WTC11 (cell line): ENCODE measurements around the gene U2SURP. TPM values are rescaled to one million over a fixed set of nuclear protein-coding genes. Genes with fewer than 3 reads are reported as not detected.

Experiments
- ATAC-seq: fragments of 200-7000 bp; cut with Tn5 transposase; 2 replicates; pipeline ENCODE4 v1.10.0; 2021; ENCODE audit warnings: mild to moderate bottlenecking, moderate library complexity
- CTCF ChIA-PET: fragments of 300-600 bp; sonication (Branson Sonifier 250); formaldehyde crosslinking; loops from one replicate; lab custom pipeline; 2021; ENCODE audit warnings: antibody characterized with exemption; lab: Charles Lee
- POLR2A ChIA-PET: fragments of 350-600 bp; sonication (Branson Sonifier 250); formaldehyde crosslinking; loops from one replicate; lab custom pipeline; 2021; ENCODE audit warnings: antibody characterized with exemption; lab: Charles Lee
- DNase-seq: peaks from one replicate; pipeline ENCODE4 v3.0.0; 2021; ENCODE audit warnings: low spot score
- H3K27ac Mint-ChIP-seq: 2 replicates; pipeline ENCODE4 v1.8.0; 2021; ENCODE audit warnings: mixed read lengths
- H3K27me3 Mint-ChIP-seq: 2 replicates; pipeline ENCODE4 v1.8.0; 2021; ENCODE audit warnings: low read depth, mild to moderate bottlenecking, moderate library complexity, mixed read lengths
- H3K36me3 Mint-ChIP-seq: 2 replicates; pipeline ENCODE4 v1.8.0; 2021; ENCODE audit warnings: mixed read lengths
- H3K4me1 Mint-ChIP-seq: 2 replicates; pipeline ENCODE4 v1.8.0; 2022; ENCODE audit warnings: mixed read lengths
- H3K4me3 Mint-ChIP-seq: 2 replicates; pipeline ENCODE4 v1.8.0; 2021; ENCODE audit warnings: mild to moderate bottlenecking, moderate library complexity, mixed read lengths
- H3K9me3 Mint-ChIP-seq: 2 replicates; pipeline ENCODE4 v1.8.0; 2021; ENCODE audit warnings: mixed read lengths
- CTCF ChIP-seq: fragments of 200-600 bp; IDR thresholded peaks from 2 replicates; pipeline ENCODE4 v1.8.0; 2022; ENCODE audit warnings: antibody characterized with exemption
- ETV6 ChIP-seq: sonication (generic); formaldehyde crosslinking; IDR thresholded peaks from 2 replicates; pipeline ENCODE4 v1.8.1; 2022; ENCODE audit warnings: mild to moderate bottlenecking, missing genetic modification reagents
- GTF2I ChIP-seq: fragments of 250-450 bp; sonication (Bioruptor Pico); conservative IDR thresholded peaks from 2 replicates; pipeline ENCODE4 v1.4.0; 2021; ENCODE audit warnings: mild to moderate bottlenecking
- MXD4 ChIP-seq: fragments of 250-450 bp; sonication (Bioruptor Pico); IDR thresholded peaks from 2 replicates; pipeline ENCODE4 v1.8.0; 2021; ENCODE audit warnings: mild to moderate bottlenecking, moderate library complexity, borderline replicate concordance
- MYBL2 ChIP-seq: sonication (generic); formaldehyde crosslinking; IDR thresholded peaks from 2 replicates; pipeline ENCODE4 v1.8.1; 2023; ENCODE audit warnings: mild to moderate bottlenecking, moderate library complexity, missing genetic modification reagents
- NFATC4 ChIP-seq: fragments of 250-450 bp; sonication (Bioruptor Pico); IDR thresholded peaks from 2 replicates; pipeline ENCODE4 v1.9.0; 2021; ENCODE audit warnings: mild to moderate bottlenecking
- NR3C1 ChIP-seq: sonication (generic); formaldehyde crosslinking; conservative IDR thresholded peaks from 2 replicates; pipeline ENCODE4 v1.8.1; 2023; ENCODE audit warnings: low read depth, mild to moderate bottlenecking, missing genetic modification reagents
- RELA ChIP-seq: sonication (generic); formaldehyde crosslinking; IDR thresholded peaks from 2 replicates; pipeline ENCODE4 v1.8.1; 2022; ENCODE audit warnings: missing genetic modification reagents, mild to moderate bottlenecking, borderline replicate concordance
- SMAD3 ChIP-seq: sonication (generic); formaldehyde crosslinking; IDR thresholded peaks from 2 replicates; pipeline ENCODE4 v1.8.0; 2022; ENCODE audit warnings: missing genetic modification reagents, mild to moderate bottlenecking, borderline replicate concordance
- TEAD1 ChIP-seq: sonication (generic); formaldehyde crosslinking; IDR thresholded peaks from 2 replicates; pipeline ENCODE4 v1.8.0; 2022; ENCODE audit warnings: mild to moderate bottlenecking, missing genetic modification reagents
- ZBTB43 ChIP-seq: sonication (generic); formaldehyde crosslinking; IDR thresholded peaks from 2 replicates; pipeline ENCODE4 v1.8.1; 2023; ENCODE audit warnings: mild to moderate bottlenecking, missing genetic modification reagents
- ZNF219 ChIP-seq: sonication (generic); formaldehyde crosslinking; IDR thresholded peaks from 2 replicates; pipeline ENCODE4 v1.8.0; 2023; ENCODE audit warnings: missing genetic modification reagents, mild to moderate bottlenecking, borderline replicate concordance
- ZNF532 ChIP-seq: fragments of 250-450 bp; sonication (Bioruptor Pico); IDR thresholded peaks from 2 replicates; pipeline ENCODE4 v1.9.0; 2021; ENCODE audit warnings: mild to moderate bottlenecking, borderline replicate concordance
- total RNA-seq: library from RNA; stranded (reverse); gene quantifications from 3 replicates; pipeline ENCODE4 v1.2.3, GENCODE V29; 2021
- TF ChIP-seq, protein P1 (sequence below): sonication (generic); formaldehyde crosslinking; IDR thresholded peaks from 2 replicates; pipeline ENCODE4 v1.8.0; 2022; ENCODE audit warnings: missing genetic modification reagents
- TF ChIP-seq, protein P2 (sequence below): sonication (generic); formaldehyde crosslinking; conservative IDR thresholded peaks from 2 replicates; pipeline ENCODE4 v1.8.1; 2022; ENCODE audit warnings: mild to moderate bottlenecking, missing genetic modification reagents
- TF ChIP-seq, protein P3 (sequence below): sonication (generic); formaldehyde crosslinking; IDR thresholded peaks from 2 replicates; pipeline ENCODE4 v1.8.0; 2023; ENCODE audit warnings: mild to moderate bottlenecking, missing genetic modification reagents

Gene U2SURP
- total RNA-seq, 1 experiment from 2014 or later = 133 TPM

- CTCF ChIA-PET = no interaction called here
- Mint-ChIP-seq H3K4me3 (no peak overlapping the region), H3K4me1 (no peaks in the 10 kb centered on the region), H3K9me3 (no peaks in the 10 kb centered on the region), H3K27me3 (no peaks in the 10 kb centered on the region), H3K36me3 (peaks cover 48% of the 10 kb centered on the region), H3K27ac (no peak overlapping the region)
- TF ChIP-seq, protein P1, sequence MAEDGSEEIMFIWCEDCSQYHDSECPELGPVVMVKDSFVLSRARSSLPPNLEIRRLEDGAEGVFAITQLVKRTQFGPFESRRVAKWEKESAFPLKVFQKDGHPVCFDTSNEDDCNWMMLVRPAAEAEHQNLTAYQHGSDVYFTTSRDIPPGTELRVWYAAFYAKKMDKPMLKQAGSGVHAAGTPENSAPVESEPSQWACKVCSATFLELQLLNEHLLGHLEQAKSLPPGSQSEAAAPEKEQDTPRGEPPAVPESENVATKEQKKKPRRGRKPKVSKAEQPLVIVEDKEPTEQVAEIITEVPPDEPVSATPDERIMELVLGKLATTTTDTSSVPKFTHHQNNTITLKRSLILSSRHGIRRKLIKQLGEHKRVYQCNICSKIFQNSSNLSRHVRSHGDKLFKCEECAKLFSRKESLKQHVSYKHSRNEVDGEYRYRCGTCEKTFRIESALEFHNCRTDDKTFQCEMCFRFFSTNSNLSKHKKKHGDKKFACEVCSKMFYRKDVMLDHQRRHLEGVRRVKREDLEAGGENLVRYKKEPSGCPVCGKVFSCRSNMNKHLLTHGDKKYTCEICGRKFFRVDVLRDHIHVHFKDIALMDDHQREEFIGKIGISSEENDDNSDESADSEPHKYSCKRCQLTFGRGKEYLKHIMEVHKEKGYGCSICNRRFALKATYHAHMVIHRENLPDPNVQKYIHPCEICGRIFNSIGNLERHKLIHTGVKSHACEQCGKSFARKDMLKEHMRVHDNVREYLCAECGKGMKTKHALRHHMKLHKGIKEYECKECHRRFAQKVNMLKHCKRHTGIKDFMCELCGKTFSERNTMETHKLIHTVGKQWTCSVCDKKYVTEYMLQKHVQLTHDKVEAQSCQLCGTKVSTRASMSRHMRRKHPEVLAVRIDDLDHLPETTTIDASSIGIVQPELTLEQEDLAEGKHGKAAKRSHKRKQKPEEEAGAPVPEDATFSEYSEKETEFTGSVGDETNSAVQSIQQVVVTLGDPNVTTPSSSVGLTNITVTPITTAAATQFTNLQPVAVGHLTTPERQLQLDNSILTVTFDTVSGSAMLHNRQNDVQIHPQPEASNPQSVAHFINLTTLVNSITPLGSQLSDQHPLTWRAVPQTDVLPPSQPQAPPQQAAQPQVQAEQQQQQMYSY (CRISPR knock-in tag) = no peak
- TF ChIP-seq, protein P2, sequence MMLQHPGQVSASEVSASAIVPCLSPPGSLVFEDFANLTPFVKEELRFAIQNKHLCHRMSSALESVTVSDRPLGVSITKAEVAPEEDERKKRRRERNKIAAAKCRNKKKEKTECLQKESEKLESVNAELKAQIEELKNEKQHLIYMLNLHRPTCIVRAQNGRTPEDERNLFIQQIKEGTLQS (CRISPR knock-in tag) = no peak
- TF ChIP-seq RELA (CRISPR knock-in tag) (no peak), SMAD3 (CRISPR knock-in tag) (no peak), ZNF532 (CRISPR knock-in tag) (no peak), ZNF219 (no peak), CTCF (no peak), GTF2I (no peak), MYBL2 (CRISPR knock-in tag) (no peak), ETV6 (CRISPR knock-in tag) (no peak), NFATC4 (CRISPR knock-in tag) (no peak)
- POLR2A ChIA-PET = no interaction called here
- no peak for DNase-seq
- ATAC-seq = no peak
These were observed 36.5 kb downstream of the U2SURP start for GRCh38 chr3:143037867-143038266.

DNA sequence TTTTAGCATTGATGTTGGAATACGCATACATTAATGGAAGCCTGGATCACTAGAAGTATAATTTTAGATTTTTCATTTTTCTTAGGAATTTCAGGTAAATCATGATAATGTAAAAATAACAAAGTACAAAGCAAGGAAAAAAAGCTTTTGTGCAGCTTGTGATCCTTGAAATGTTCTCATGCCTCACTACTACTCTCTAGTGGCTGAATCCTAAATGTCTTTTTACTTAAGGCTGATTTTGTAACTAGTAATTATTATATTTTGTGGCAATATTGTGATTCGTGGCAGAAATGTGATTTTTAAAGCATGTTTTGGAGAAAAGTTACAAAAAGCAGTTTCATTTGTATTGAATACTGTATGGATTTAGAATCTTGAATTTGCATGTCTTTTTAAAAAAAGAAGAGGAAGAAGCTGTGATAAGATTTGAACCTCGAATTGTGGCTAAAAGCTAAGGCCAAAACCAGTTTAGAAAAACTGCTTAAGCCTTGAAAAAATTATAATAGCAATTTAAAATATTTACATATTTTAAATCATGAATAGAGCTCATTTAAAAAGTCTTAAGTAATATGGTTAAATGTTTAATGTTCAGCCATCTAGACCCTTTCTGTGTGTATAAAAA is 39.0 kb downstream of the U2SURP start:
- TF ChIP-seq, protein P3, sequence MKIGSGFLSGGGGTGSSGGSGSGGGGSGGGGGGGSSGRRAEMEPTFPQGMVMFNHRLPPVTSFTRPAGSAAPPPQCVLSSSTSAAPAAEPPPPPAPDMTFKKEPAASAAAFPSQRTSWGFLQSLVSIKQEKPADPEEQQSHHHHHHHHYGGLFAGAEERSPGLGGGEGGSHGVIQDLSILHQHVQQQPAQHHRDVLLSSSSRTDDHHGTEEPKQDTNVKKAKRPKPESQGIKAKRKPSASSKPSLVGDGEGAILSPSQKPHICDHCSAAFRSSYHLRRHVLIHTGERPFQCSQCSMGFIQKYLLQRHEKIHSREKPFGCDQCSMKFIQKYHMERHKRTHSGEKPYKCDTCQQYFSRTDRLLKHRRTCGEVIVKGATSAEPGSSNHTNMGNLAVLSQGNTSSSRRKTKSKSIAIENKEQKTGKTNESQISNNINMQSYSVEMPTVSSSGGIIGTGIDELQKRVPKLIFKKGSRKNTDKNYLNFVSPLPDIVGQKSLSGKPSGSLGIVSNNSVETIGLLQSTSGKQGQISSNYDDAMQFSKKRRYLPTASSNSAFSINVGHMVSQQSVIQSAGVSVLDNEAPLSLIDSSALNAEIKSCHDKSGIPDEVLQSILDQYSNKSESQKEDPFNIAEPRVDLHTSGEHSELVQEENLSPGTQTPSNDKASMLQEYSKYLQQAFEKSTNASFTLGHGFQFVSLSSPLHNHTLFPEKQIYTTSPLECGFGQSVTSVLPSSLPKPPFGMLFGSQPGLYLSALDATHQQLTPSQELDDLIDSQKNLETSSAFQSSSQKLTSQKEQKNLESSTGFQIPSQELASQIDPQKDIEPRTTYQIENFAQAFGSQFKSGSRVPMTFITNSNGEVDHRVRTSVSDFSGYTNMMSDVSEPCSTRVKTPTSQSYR = no peak
- TF ChIP-seq MXD4 = no peak
- TF ChIP-seq TEAD1 = no peak
- TF ChIP-seq NR3C1 (CRISPR knock-in tag) = no peak
- no peak for TF ChIP-seq ZBTB43 (CRISPR knock-in tag)
- TF ChIP-seq ZNF219 = no peak
- no peak for ATAC-seq
- CTCF ChIA-PET = interaction anchor here (0.5 to 1.4 kb wide), 5 partner anchors 9 to 212 kb away, joined by 3 to 6 read pairs (median 5); no protein-coding TSS in a partner anchor
- DNase-seq = no peak
- Mint-ChIP-seq H3K9me3 (peaks cover 2% of the 10 kb centered on the region; the same call in 1 of the 2 replicates), H3K27me3 (no peaks in the 10 kb centered on the region), H3K4me1 (no peaks in the 10 kb centered on the region), H3K27ac (no peak overlapping the region), H3K36me3 (peaks cover 61% of the 10 kb centered on the region), H3K4me3 (no peak overlapping the region)
- POLR2A ChIA-PET = no interaction called here
